Activated CD4-positive, alpha-beta T cell treated with anti-CD3 and anti-CD28 coated beads, Interleukin-2, amount 50 U/mL, for 48 hours (primary cell): ENCODE results near the gene PYGL.

Source experiments
- DNase-seq, 2 experiments: peaks; one replicate each; pipeline ENCODE4 v3.0.0-alpha.2; 2020

Gene PYGL

GRCh38 chr14:50865391-50866076 lies 78.7 kb downstream of the PYGL start:
- DNase-seq = no peak

- DNase-seq = no peak
These were observed 79.3 kb downstream of the PYGL start for GRCh38 chr14:50864946-50865345.

- no peak for DNase-seq
These were observed 80.0 kb downstream of the PYGL start for GRCh38 chr14:50864237-50864636.

GRCh38 chr14:50862036-50862570 lies 82.2 kb downstream of the PYGL start:
- no peak for DNase-seq

GRCh38 chr14:50860478-50861086 lies 83.7 kb downstream of the PYGL start:
- DNase-seq = peak; percentile 94 to 95

- no peak for DNase-seq
These were observed 85.0 kb downstream of the PYGL start for GRCh38 chr14:50859296-50859624.

GRCh38 chr14:50856660-50857059 lies 87.6 kb downstream of the PYGL start:
- DNase-seq = no peak

- no peak for DNase-seq
These were observed 88.7 kb downstream of the PYGL start for GRCh38 chr14:50855558-50855957.
